NCI-H2227 (cell line): Measurements from ENCODE around the gene NDE1.
"Not testable (repeated sequence)": the region's sequence is repeated elsewhere in the genome, so short reads cannot be mapped to it uniquely, and the experiment has no call there.

Experiments used
- DNase-seq: peaks from one replicate; lab custom pipeline; 2025; ENCODE audit not compliant: unreplicated experiment; lab: John Stamatoyannopoulos, UW

NDE1 gene

GRCh38 chr16:15620611-15621195 is 29.3 kb upstream of the NDE1 start:
- no peak for DNase-seq

GRCh38 chr16:15621456-15621855 is 28.6 kb upstream of the NDE1 start:
- no peak for DNase-seq

GRCh38 chr16:15621889-15622288 is 28.2 kb upstream of the NDE1 start:
- DNase-seq, result no peak

- DNase-seq, result no peak
Measured at GRCh38 chr16:15631730-15632409, 18.2 kb upstream of the NDE1 start.

- no peak for DNase-seq
Measured at GRCh38 chr16:15635926-15636325, 14.1 kb upstream of the NDE1 start.

- DNase-seq, result no peak
Measured at GRCh38 chr16:15636392-15636873, 13.6 kb upstream of the NDE1 start.

- DNase-seq, result no peak
Measured at GRCh38 chr16:15639061-15639568, 10.9 kb upstream of the NDE1 start.

- DNase-seq, result no peak
Measured at GRCh38 chr16:15640966-15641365, 9.1 kb upstream of the NDE1 start.

GRCh38 chr16:15641753-15642556 is 8.1 kb upstream of the NDE1 start:
- DNase-seq, result no peak

GRCh38 chr16:15642557-15643047 is 7.4 kb upstream of the NDE1 start:
- peak; percentile 87 for DNase-seq

GRCh38 chr16:15643048-15643945 is 6.7 kb upstream of the NDE1 start, which contains the start of gene MARF1:
Gene MARF1, minus strand, starts transcription at chr16:15643154. Its CDS starts 3,921 bp downstream, at chr16:15639233.
- peak; percentile 98 for DNase-seq

- DNase-seq, result no peak
Measured at GRCh38 chr16:15643946-15644250, 6.1 kb upstream of the NDE1 start.

GRCh38 chr16:15644267-15644961 is 5.6 kb upstream of the NDE1 start:
- peak; percentile 57 for DNase-seq

GRCh38 chr16:15644962-15645465 is 5.0 kb upstream of the NDE1 start:
- not testable (repeated sequence) for DNase-seq

- not testable (repeated sequence) for DNase-seq
Measured at GRCh38 chr16:15646557-15647293, 3.3 kb upstream of the NDE1 start.

- no peak for DNase-seq
Measured at GRCh38 chr16:15647294-15648014, 2.6 kb upstream of the NDE1 start.

GRCh38 chr16:15648135-15648730 is 1.8 kb upstream of the NDE1 start:
- peak; percentile 28 for DNase-seq

- not testable (repeated sequence) for DNase-seq
Measured at GRCh38 chr16:15649311-15649710, 734 bp upstream of the NDE1 start.
